WTC11 (cell line): ENCODE measurements around the gene B3GLCT. TPM values are rescaled to one million over a fixed set of nuclear protein-coding genes. Genes with fewer than 3 reads are reported as not detected.

Experiments used
- ATAC-seq: fragments of 200-7000 bp; cut with Tn5 transposase; 2 replicates; pipeline ENCODE4 v1.10.0; 2021; ENCODE audit warnings: mild to moderate bottlenecking, moderate library complexity
- CTCF ChIA-PET: fragments of 300-600 bp; sonication (Branson Sonifier 250); formaldehyde crosslinking; loops from one replicate; lab custom pipeline; 2021; ENCODE audit warnings: antibody characterized with exemption; lab: Charles Lee
- POLR2A ChIA-PET: fragments of 350-600 bp; sonication (Branson Sonifier 250); formaldehyde crosslinking; loops from one replicate; lab custom pipeline; 2021; ENCODE audit warnings: antibody characterized with exemption; lab: Charles Lee
- DNase-seq: peaks from one replicate; pipeline ENCODE4 v3.0.0; 2021; ENCODE audit warnings: low spot score
- H3K27ac Mint-ChIP-seq: 2 replicates; pipeline ENCODE4 v1.8.0; 2021; ENCODE audit warnings: mixed read lengths
- H3K27me3 Mint-ChIP-seq: 2 replicates; pipeline ENCODE4 v1.8.0; 2021; ENCODE audit warnings: low read depth, mild to moderate bottlenecking, moderate library complexity, mixed read lengths
- H3K36me3 Mint-ChIP-seq: 2 replicates; pipeline ENCODE4 v1.8.0; 2021; ENCODE audit warnings: mixed read lengths
- H3K4me1 Mint-ChIP-seq: 2 replicates; pipeline ENCODE4 v1.8.0; 2022; ENCODE audit warnings: mixed read lengths
- H3K4me3 Mint-ChIP-seq: 2 replicates; pipeline ENCODE4 v1.8.0; 2021; ENCODE audit warnings: mild to moderate bottlenecking, moderate library complexity, mixed read lengths
- H3K9me3 Mint-ChIP-seq: 2 replicates; pipeline ENCODE4 v1.8.0; 2021; ENCODE audit warnings: mixed read lengths
- CBFB ChIP-seq: sonication (generic); formaldehyde crosslinking; IDR thresholded peaks from 2 replicates; pipeline ENCODE4 v1.8.1; 2022; ENCODE audit warnings: mild to moderate bottlenecking, low read depth, missing genetic modification reagents
- CREM ChIP-seq: sonication (generic); formaldehyde crosslinking; IDR thresholded peaks from 2 replicates; pipeline ENCODE4 v1.8.1; 2022; ENCODE audit warnings: mild to moderate bottlenecking, missing genetic modification reagents, moderate library complexity
- EMX1 ChIP-seq: fragments of 250-450 bp; sonication (Bioruptor Pico); IDR thresholded peaks from 2 replicates; pipeline ENCODE4 v1.8.0; 2021; ENCODE audit warnings: mild to moderate bottlenecking
- FOXJ3 ChIP-seq: sonication (generic); formaldehyde crosslinking; IDR thresholded peaks from 2 replicates; pipeline ENCODE4 v1.9.0; 2021; ENCODE audit warnings: missing genetic modification reagents, mild to moderate bottlenecking, borderline replicate concordance
- FOXK1 ChIP-seq: sonication (generic); formaldehyde crosslinking; IDR thresholded peaks from 2 replicates; pipeline ENCODE4 v1.8.0; 2022; ENCODE audit warnings: mild to moderate bottlenecking, moderate library complexity, missing genetic modification reagents
- IRF2 ChIP-seq: sonication (generic); formaldehyde crosslinking; IDR thresholded peaks from 2 replicates; pipeline ENCODE4 v1.8.0; 2022; ENCODE audit warnings: low read depth, missing genetic modification reagents, borderline replicate concordance
- JUN ChIP-seq: sonication (generic); formaldehyde crosslinking; IDR thresholded peaks from 2 replicates; pipeline ENCODE4 v1.8.0; 2023; ENCODE audit warnings: mild to moderate bottlenecking, missing genetic modification reagents
- NFATC4 ChIP-seq: fragments of 250-450 bp; sonication (Bioruptor Pico); IDR thresholded peaks from 2 replicates; pipeline ENCODE4 v1.9.0; 2021; ENCODE audit warnings: mild to moderate bottlenecking
- NFE2L1 ChIP-seq: sonication (generic); formaldehyde crosslinking; IDR thresholded peaks from 2 replicates; pipeline ENCODE4 v1.8.1; 2023; ENCODE audit warnings: missing genetic modification reagents
- NFYB ChIP-seq: sonication (generic); formaldehyde crosslinking; conservative IDR thresholded peaks from 2 replicates; pipeline ENCODE4 v1.8.0; 2022; ENCODE audit warnings: low read depth, missing genetic modification reagents
- NR2C2 ChIP-seq: sonication (generic); formaldehyde crosslinking; IDR thresholded peaks from 2 replicates; pipeline ENCODE4 v1.8.0; 2022; ENCODE audit warnings: mild to moderate bottlenecking, missing genetic modification reagents
- NR3C1 ChIP-seq: sonication (generic); formaldehyde crosslinking; conservative IDR thresholded peaks from 2 replicates; pipeline ENCODE4 v1.8.1; 2023; ENCODE audit warnings: low read depth, mild to moderate bottlenecking, missing genetic modification reagents
- PRRX2 ChIP-seq: fragments of 250-450 bp; sonication (Bioruptor Pico); IDR thresholded peaks from 2 replicates; pipeline ENCODE4 v1.8.0; 2021; ENCODE audit warnings: mild to moderate bottlenecking
- SMAD4 ChIP-seq: sonication (generic); formaldehyde crosslinking; IDR thresholded peaks from 2 replicates; pipeline ENCODE4 v1.8.0; 2022; ENCODE audit warnings: mild to moderate bottlenecking, missing genetic modification reagents
- TCF7 ChIP-seq: sonication (generic); formaldehyde crosslinking; IDR thresholded peaks from 2 replicates; pipeline ENCODE4 v1.8.0; 2022; ENCODE audit warnings: mild to moderate bottlenecking, low read depth, missing genetic modification reagents, moderate library complexity
- TEAD4 ChIP-seq: sonication (generic); formaldehyde crosslinking; IDR thresholded peaks from 2 replicates; pipeline ENCODE4 v1.8.0; 2022; ENCODE audit warnings: mild to moderate bottlenecking, missing genetic modification reagents
- ZNF121 ChIP-seq: sonication (generic); formaldehyde crosslinking; IDR thresholded peaks from 2 replicates; pipeline ENCODE4 v1.8.0; 2023; ENCODE audit warnings: missing genetic modification reagents
- ZNF219 ChIP-seq: sonication (generic); formaldehyde crosslinking; IDR thresholded peaks from 2 replicates; pipeline ENCODE4 v1.8.0; 2023; ENCODE audit warnings: missing genetic modification reagents, mild to moderate bottlenecking, borderline replicate concordance
- ZNF232 ChIP-seq: sonication (generic); formaldehyde crosslinking; IDR thresholded peaks from 2 replicates; pipeline ENCODE4 v1.8.0; 2022; ENCODE audit warnings: mild to moderate bottlenecking, missing genetic modification reagents
- ZNF416 ChIP-seq: fragments of 250-450 bp; sonication (Bioruptor Pico); IDR thresholded peaks from 2 replicates; pipeline ENCODE4 v1.9.0; 2021; ENCODE audit warnings: mild to moderate bottlenecking, inconsistent platforms
- total RNA-seq: library from RNA; stranded (reverse); gene quantifications from 3 replicates; pipeline ENCODE4 v1.2.3, GENCODE V29; 2021
- TF ChIP-seq, protein P1 (sequence below): sonication (generic); formaldehyde crosslinking; IDR thresholded peaks from 2 replicates; pipeline ENCODE4 v1.8.0; 2022; ENCODE audit warnings: mild to moderate bottlenecking, missing genetic modification reagents
- TF ChIP-seq, protein P2 (sequence below): sonication (generic); formaldehyde crosslinking; IDR thresholded peaks from 2 replicates; pipeline ENCODE4 v1.8.0; 2022; ENCODE audit warnings: mild to moderate bottlenecking, missing genetic modification reagents
- TF ChIP-seq, protein P3 (sequence below): fragments of 250-450 bp; sonication (Bioruptor Pico); IDR thresholded peaks from 2 replicates; pipeline ENCODE4 v2.1.2; 2022; ENCODE audit warnings: mild to moderate bottlenecking, moderate library complexity
- TF ChIP-seq, protein P4 (sequence below): sonication (generic); formaldehyde crosslinking; IDR thresholded peaks from 2 replicates; pipeline ENCODE4 v1.8.0; 2022; ENCODE audit warnings: mild to moderate bottlenecking, missing genetic modification reagents
- TF ChIP-seq, protein P5 (sequence below): sonication (generic); formaldehyde crosslinking; IDR thresholded peaks from 2 replicates; pipeline ENCODE4 v1.8.1; 2023; ENCODE audit warnings: mild to moderate bottlenecking, missing genetic modification reagents

The B3GLCT gene
- total RNA-seq, 1 experiment from 2014 or later, result 2.4 TPM

DNA sequence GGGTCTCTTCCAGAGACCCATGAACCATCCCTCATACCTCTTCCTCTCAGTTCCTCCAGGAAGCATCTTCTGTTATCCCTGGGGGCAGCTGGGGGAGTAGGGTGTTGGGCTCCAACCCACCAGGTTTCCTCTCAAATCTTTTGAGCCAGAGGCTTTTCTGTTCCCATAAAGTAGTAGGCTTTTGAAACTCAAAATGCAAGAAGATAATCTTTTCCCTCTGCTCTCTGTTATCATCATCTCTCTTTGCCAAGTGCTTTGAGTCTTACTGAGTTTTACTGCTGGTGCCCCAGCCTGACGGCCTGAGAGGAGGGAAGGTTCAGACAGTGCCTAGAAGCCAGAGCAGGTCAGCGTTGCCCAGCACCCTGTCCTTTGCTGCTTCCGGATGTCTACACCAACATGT lies 157.2 kb downstream of the B3GLCT start (continued):
- no peak for TF ChIP-seq CBFB (CRISPR knock-in tag)
- no peak for TF ChIP-seq TEAD4 (CRISPR knock-in tag)
- TF ChIP-seq, protein P1, sequence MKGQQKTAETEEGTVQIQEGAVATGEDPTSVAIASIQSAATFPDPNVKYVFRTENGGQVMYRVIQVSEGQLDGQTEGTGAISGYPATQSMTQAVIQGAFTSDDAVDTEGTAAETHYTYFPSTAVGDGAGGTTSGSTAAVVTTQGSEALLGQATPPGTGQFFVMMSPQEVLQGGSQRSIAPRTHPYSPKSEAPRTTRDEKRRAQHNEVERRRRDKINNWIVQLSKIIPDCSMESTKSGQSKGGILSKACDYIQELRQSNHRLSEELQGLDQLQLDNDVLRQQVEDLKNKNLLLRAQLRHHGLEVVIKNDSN (CRISPR knock-in tag), result no peak
- no peak for TF ChIP-seq SMAD4 (CRISPR knock-in tag)
- TF ChIP-seq, protein P2, sequence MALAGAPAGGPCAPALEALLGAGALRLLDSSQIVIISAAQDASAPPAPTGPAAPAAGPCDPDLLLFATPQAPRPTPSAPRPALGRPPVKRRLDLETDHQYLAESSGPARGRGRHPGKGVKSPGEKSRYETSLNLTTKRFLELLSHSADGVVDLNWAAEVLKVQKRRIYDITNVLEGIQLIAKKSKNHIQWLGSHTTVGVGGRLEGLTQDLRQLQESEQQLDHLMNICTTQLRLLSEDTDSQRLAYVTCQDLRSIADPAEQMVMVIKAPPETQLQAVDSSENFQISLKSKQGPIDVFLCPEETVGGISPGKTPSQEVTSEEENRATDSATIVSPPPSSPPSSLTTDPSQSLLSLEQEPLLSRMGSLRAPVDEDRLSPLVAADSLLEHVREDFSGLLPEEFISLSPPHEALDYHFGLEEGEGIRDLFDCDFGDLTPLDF (CRISPR knock-in tag), result no peak

DNA sequence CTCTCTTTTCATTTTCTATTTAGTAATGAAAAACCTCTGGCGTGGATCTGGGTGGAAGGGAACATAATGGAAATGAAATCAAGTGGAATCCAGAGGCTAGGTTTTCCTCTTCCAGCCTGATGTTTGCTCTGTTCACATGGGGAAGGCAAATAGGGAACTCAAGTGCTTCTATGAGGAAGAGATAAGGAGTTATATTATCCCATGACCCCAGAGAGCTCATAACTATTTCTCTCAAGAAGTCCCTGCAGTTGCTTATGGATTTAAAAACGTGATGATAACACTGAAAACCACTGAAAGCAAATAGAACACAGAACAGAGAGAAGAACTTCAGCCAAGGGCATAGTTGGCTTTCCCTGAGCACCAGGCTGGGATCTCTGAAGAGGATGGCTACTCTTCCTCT lies 157.8 kb downstream of the B3GLCT start:
- TF ChIP-seq NFE2L1 (no peak), NFATC4 (no peak), CREM (CRISPR knock-in tag) (no peak)
- H3K27ac Mint-ChIP-seq, result no peak overlapping the region
- no peaks in the 10 kb centered on the region for H3K4me1 Mint-ChIP-seq
- peaks cover 83% of the 10 kb centered on the region for H3K9me3 Mint-ChIP-seq
- peaks cover 41% of the 10 kb centered on the region for H3K36me3 Mint-ChIP-seq
- ChIA-PET CTCF (no interaction called here), POLR2A (no interaction called here)
- ATAC-seq, result no peak
- H3K27me3 Mint-ChIP-seq, result peaks cover 12% of the 10 kb centered on the region
- no peak overlapping the region for H3K4me3 Mint-ChIP-seq
- DNase-seq, result no peak

DNA sequence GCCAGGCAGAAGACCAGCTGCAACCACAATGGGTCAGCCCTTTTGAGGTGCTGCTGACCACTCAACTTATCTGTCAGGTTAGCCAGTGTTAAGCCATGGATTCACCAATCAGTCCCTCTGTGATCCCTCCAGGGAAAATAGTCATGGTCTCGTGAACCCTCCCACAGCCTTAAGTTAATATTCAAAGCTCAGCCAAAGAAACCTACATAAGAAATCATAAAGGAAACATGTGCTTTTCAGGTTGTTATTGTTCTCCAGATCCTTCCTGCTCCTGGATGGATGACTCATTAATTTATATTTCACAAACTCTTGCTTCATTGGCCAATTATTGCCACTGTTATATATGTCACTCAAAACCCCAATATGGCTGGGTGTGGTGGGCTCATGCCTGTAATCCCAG lies 161.9 kb downstream of the B3GLCT start:
- peaks cover 18% of the 10 kb centered on the region for H3K36me3 Mint-ChIP-seq
- H3K4me1 Mint-ChIP-seq, result no peaks in the 10 kb centered on the region
- ChIA-PET CTCF (no interaction called here), POLR2A (interaction anchor here (1.4 kb wide), 1 partner anchor 12 kb away, joined by 3 read pairs; no protein-coding TSS in a partner anchor)
- DNase-seq (no peak), ATAC-seq (no peak)
- no peak for TF ChIP-seq NFYB
- no peak for TF ChIP-seq EMX1 (CRISPR knock-in tag)
- TF ChIP-seq NR3C1 (CRISPR knock-in tag), result no peak
- TF ChIP-seq, protein P3, sequence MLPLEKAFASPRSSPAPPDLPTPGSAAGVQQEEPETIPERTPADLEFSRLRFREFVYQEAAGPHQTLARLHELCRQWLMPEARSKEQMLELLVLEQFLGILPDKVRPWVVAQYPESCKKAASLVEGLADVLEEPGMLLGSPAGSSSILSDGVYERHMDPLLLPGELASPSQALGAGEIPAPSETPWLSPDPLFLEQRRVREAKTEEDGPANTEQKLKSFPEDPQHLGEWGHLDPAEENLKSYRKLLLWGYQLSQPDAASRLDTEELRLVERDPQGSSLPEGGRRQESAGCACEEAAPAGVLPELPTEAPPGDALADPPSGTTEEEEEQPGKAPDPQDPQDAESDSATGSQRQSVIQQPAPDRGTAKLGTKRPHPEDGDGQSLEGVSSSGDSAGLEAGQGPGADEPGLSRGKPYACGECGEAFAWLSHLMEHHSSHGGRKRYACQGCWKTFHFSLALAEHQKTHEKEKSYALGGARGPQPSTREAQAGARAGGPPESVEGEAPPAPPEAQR (CRISPR knock-in tag), result no peak
- TF ChIP-seq JUN, result no peak
- TF ChIP-seq NR2C2, result no peak
- no peak overlapping the region for H3K4me3 Mint-ChIP-seq
- H3K27me3 Mint-ChIP-seq, result peaks cover 2% of the 10 kb centered on the region; the same call in 1 of the 2 replicates
- peaks cover 61% of the 10 kb centered on the region for H3K9me3 Mint-ChIP-seq
- H3K27ac Mint-ChIP-seq, result no peak overlapping the region

DNA sequence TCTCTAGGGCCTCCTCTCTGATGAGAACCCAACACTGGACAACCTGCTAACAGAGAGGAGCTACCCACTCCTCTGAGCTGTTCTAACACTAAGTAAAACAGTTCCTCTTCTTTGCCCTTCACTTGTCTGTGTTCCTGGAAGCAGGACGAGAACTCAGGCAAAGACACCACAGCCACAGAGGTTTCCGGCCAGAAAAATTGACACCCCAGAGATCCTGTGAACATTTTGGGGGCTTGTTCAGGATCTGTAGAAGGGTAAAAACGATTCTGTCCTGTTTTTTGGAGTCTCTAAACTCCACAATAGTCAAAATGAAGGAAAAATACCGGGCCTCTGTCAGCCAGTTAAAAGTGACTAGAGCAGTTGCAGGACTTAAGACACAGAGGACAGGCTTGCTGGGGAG lies 165.9 kb downstream of the B3GLCT start:
- CTCF ChIA-PET, result no interaction called here
- no peaks in the 10 kb centered on the region for H3K4me1 Mint-ChIP-seq
- ATAC-seq, result no peak
- TF ChIP-seq PRRX2 (CRISPR knock-in tag) (no peak), ZNF219 (no peak), IRF2 (CRISPR knock-in tag) (no peak), SMAD4 (CRISPR knock-in tag) (no peak)
- TF ChIP-seq, all 79 proteins: peak for 0
- Mint-ChIP-seq H3K9me3 (peaks cover 31% of the 10 kb centered on the region), H3K27ac (no peak overlapping the region), H3K4me3 (no peak overlapping the region), H3K27me3 (peaks cover 2% of the 10 kb centered on the region; the same call in 1 of the 2 replicates), H3K36me3 (peaks cover 10% of the 10 kb centered on the region)
- POLR2A ChIA-PET, result no interaction called here
- DNase-seq, result no peak

DNA sequence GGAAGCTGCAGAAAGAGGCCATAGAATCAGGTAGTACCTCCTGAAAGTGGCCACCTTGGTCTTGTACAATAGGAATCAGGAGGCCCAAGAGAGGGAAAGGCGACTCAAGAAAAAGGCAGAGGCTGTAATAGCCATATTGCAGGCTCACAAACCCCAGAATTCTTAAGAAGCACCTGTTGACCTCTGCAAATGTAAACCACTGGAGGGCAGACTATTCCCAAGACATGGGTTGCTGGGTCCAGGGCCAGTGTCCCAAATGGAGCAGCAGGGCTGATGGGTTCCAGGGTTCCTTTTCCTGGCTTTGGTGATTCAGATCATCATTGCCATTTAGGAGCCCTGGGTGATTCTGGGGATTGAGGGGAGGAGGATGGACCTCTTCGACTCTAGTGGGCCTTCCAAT lies 167.6 kb downstream of the B3GLCT start:
- Mint-ChIP-seq H3K4me3 (no peak overlapping the region), H3K36me3 (peaks cover 10% of the 10 kb centered on the region), H3K9me3 (peaks cover 22% of the 10 kb centered on the region), H3K27ac (no peak overlapping the region), H3K27me3 (peaks cover 2% of the 10 kb centered on the region; the same call in 1 of the 2 replicates), H3K4me1 (no peaks in the 10 kb centered on the region)
- ChIA-PET POLR2A (no interaction called here), CTCF (no interaction called here)
- DNase-seq (no peak), ATAC-seq (peak; percentile 57)
- TF ChIP-seq TCF7 (CRISPR knock-in tag), result no peak
- no peak for TF ChIP-seq FOXJ3 (CRISPR knock-in tag)
- TF ChIP-seq ZNF416 (CRISPR knock-in tag), result no peak
- TF ChIP-seq NR3C1 (CRISPR knock-in tag), result no peak
- TF ChIP-seq CBFB (CRISPR knock-in tag), result no peak
- TF ChIP-seq, protein P4, sequence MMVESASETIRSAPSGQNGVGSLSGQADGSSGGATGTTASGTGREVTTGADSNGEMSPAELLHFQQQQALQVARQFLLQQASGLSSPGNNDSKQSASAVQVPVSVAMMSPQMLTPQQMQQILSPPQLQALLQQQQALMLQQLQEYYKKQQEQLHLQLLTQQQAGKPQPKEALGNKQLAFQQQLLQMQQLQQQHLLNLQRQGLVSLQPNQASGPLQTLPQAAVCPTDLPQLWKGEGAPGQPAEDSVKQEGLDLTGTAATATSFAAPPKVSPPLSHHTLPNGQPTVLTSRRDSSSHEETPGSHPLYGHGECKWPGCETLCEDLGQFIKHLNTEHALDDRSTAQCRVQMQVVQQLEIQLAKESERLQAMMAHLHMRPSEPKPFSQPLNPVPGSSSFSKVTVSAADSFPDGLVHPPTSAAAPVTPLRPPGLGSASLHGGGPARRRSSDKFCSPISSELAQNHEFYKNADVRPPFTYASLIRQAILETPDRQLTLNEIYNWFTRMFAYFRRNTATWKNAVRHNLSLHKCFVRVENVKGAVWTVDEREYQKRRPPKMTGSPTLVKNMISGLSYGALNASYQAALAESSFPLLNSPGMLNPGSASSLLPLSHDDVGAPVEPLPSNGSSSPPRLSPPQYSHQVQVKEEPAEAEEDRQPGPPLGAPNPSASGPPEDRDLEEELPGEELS, result no peak
- TF ChIP-seq ZNF232 (CRISPR knock-in tag), result no peak
- TF ChIP-seq, protein P5, sequence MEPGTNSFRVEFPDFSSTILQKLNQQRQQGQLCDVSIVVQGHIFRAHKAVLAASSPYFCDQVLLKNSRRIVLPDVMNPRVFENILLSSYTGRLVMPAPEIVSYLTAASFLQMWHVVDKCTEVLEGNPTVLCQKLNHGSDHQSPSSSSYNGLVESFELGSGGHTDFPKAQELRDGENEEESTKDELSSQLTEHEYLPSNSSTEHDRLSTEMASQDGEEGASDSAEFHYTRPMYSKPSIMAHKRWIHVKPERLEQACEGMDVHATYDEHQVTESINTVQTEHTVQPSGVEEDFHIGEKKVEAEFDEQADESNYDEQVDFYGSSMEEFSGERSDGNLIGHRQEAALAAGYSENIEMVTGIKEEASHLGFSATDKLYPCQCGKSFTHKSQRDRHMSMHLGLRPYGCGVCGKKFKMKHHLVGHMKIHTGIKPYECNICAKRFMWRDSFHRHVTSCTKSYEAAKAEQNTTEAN (CRISPR knock-in tag), result no peak
- TF ChIP-seq ZNF121 (CRISPR knock-in tag), result no peak
- TF ChIP-seq FOXK1 (CRISPR knock-in tag), result no peak
- TF ChIP-seq NR2C2, result no peak
